GM15510 (cell line): ENCODE data around the gene KMO.
A peak's percentile ranks its signal among the peaks of the same experiment; 100 is the strongest.

Source experiments
- POLR2A ChIP-seq: IDR thresholded peaks from 3 replicates; pipeline ENCODE4 v1.6.1; 2011; ENCODE audit warnings: borderline replicate concordance; ENCODE audit not compliant: insufficient read length; ENCODE audit errors: extremely low read depth

KMO gene

DNA sequence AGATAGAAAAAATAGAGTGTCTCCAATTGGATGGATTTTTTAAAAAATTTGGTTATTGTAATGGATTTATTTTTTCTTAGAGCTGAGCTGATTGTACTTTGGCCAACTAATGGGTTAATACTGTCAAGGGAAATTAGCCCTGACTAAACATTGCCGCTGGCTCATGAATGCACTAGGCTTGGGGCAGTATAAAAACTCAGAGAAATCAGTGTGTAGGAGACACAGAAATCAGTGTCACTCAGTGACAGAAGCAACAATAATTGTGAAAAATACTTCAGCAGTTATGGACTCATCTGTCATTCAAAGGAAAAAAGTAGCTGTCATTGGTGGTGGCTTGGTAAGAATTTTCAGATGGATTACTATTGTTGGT lies at the start of gene KMO:
TSS of gene KMO (plus strand) at position 217 of the 370 bp plus-strand sequence. CDS start at position 284, 67 bp downstream.
- no peak for TF ChIP-seq POLR2A

DNA sequence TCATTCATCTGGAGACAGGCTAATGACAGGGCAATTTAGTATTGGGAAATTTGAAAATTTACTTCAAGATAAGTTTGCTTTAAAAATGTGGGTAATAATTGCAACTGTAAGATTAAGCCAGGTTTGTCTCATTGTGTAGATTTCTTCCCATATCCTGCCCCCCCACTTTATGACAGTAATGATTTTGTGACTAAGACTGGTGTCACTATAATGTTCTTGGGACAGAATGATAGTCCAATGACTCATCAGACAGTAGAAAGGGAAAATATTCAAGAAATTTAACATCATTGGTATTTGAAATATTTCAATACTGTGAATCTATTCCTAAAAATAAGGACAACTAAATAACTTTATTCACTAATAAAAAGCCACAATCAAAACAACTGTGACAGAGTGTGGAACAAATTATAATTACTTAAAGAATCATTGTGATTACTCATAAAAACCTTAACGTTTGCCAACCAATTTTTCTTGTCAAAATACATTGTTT lies 49.4 kb upstream of the KMO start:
- no peak for TF ChIP-seq POLR2A

DNA sequence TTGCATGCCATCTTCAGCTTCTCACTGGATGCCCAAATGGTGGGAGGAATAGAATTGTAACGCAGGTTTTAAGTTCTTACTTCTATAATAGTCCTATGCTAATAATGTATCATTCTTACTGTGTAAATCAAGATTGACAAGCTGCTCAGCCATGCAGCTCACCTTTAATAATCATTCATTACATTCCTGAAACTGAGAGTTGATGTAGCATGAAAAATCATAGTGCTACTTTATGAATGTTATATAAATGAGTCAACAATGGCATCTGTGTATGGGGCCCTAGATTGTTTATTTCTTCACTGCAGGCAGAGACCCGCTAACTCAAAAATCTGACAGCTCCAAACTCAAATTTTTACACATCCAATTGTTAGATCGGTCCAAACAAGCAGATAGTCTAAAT lies 47.0 kb upstream of the KMO start:
- TF ChIP-seq POLR2A = no peak

GRCh38 chr1:241485554-241485992 lies 46.6 kb upstream of the KMO start:
- no peak for TF ChIP-seq POLR2A

GRCh38 chr1:241488739-241489138 lies 43.4 kb upstream of the KMO start:
- TF ChIP-seq POLR2A = no peak

DNA sequence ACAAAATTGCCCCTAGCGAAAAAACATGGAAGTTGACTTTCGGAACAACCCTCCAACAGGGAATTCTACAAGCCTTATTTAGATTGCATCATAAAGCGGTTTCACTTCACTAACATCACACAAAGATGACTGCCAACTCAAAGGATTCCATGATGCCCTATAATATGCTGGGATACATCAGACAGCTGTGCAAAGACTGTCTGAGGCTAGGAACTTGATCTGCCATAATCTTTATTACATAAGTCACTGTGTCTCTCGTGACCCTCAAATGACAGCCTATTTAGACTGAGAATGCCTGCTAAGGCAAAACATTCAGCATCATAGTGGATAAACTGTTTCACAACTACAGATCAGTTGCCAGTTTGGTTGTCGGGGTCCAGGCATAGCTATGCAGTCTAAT lies 36.4 kb upstream of the KMO start:
- no peak for TF ChIP-seq POLR2A

- no peak for TF ChIP-seq POLR2A
Observed at GRCh38 chr1:241499910-241500309, 32.3 kb upstream of the KMO start.

DNA sequence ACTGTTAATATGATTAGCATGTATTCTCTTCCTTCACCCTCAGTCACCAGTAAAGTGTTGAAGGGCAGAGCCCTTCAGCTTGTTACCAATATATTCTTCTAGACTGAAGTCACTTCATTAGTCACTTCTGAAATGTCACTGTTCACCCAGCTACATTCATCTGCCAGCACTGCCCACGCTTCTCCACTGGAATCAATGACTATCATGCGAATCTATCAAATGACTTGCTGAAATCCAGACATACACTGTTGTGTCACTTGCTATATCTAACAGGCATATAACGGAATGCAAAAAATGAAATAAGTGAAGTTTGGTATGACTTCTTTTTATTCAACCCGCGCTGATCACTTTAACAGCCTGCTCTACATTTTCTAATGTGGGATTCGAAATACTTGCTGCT lies 28.7 kb upstream of the KMO start:
- no peak for TF ChIP-seq POLR2A

DNA sequence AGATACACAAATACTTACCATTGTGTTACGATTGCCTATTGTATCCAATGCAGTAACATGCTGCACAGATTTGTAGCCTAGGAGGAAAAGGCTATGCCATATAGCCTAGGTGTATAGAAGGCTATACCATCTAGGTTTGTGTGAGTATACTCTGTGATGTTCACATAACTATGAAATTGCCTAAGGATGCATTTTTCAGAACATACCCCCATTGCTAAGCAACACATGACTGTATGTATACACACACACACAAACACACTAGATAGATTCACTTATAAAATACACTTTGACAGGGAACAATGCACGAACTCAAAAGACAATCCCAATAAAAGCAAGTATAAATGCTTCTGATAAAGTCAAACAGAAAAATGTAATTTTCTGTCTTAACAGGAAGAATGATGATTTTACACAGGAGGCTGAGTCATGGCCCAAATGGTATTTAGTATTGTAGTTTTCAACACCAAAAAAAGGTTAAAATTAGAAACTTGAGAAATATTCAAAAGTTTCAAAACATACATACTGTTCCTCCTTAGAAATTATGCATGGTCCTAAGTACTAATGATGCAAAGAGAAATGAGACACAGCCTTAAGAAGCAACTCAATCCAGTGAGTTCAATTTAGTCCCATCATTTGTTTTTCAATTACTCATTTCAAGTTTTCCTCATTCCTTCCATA lies 24.9 kb upstream of the KMO start:
- TF ChIP-seq POLR2A = no peak

- TF ChIP-seq POLR2A = no peak
Observed at GRCh38 chr1:241513378-241513777, 18.8 kb upstream of the KMO start.

- no peak for TF ChIP-seq POLR2A
Observed at GRCh38 chr1:241518476-241519307, 13.5 kb upstream of the KMO start.

GRCh38 chr1:241519308-241520079 lies 12.7 kb upstream of the KMO start, which contains the start of gene FH:
Gene FH, minus strand, starts transcription at chr1:241519755. Its CDS starts 33 bp downstream, at chr1:241519722.
- TF ChIP-seq POLR2A = peak; percentile 94

DNA sequence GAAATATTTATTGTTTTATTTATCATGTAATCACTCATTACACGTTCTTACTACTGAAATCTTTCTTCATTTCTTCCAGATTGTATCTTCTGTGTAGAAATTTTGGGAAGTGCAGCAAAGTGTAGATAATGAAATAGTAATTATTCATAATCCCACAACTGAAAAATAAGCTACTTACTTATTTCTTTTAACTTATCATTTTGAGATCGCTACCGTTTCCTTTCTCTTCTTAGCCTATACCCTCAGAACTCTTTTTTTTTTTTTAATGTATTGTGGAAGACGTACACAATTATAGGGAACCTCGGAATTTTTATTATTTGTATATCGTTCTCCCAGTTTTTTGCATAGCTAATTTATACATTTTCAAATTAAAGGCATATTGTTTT lies 12.1 kb upstream of the KMO start:
- no peak for TF ChIP-seq POLR2A

DNA sequence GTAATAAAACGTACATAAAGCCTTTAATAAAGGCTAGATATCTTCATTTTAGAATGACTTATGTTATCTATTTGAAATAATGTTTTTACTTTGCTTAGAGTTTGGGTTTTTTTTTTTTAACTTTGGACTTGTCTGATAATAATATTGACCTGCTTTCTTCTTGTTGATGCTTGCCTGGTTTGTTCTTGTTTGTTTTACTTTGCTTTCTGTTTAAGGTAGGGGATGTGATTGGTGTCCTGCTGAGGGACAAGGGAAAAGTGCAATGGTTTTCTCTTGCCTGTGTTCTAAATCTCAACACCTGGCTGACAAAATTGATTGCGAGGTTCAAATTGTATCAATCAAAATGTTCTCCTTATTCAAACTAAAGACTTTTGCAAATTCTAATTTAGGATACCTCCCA lies 10.5 kb upstream of the KMO start:
- no peak for TF ChIP-seq POLR2A

GRCh38 chr1:241525026-241525425 lies 7.2 kb upstream of the KMO start:
- TF ChIP-seq POLR2A = no peak

GRCh38 chr1:241527146-241527545 lies 5.0 kb upstream of the KMO start:
- no peak for TF ChIP-seq POLR2A
